ENCODE results near the gene CUBN. TPM values are rescaled to one million over a fixed set of nuclear protein-coding genes. Genes with fewer than 3 reads are reported as not detected.

Gene CUBN
- total RNA-seq, 1 donor from 2014 or later, result 1.5 TPM

DNA sequence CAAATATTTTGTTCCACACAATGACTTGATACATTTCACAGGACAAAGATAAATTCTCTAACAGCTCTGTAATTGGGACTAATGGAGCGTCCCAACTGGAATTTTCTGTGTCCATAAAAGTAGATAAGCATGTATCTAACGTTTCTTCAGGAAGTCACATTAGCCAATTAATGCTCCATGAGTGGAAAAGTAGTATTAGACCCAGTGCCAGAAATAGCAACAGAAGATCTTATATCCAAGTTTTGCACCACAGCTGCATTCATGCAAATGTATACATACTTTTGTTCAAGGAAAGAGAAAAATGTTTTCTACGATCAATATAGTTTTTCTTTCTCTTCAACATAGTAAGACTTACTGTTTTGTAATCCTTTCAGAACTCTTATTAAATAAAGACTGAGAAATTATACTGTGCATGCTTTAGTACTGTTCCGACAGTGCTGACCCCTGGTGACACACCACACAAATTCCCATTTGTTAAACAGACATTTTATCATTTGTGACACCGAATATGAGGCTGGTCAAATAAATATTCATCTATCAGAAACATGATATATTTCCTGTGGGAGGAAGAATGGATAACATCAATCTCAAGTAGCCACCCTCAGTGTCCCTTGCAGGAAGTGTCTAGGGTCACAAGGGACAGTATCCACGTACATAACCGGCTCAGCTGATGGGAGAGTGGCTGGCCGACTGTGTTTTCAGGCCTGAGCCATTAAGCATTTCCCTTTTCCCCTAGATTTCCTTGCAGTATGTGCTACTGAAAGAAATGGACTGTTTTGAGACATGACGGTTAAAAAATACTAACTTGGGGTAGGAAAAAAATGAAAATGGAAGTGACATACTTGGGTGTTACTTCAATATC lies 210.3 kb downstream of the CUBN start:
- no peaks in the 10 kb centered on the region for H3K27me3 Mint-ChIP-seq
- H3K36me3 Mint-ChIP-seq (ENCODE audit: insufficient read depth), result no peaks in the 10 kb centered on the region
- TF ChIP-seq, protein P1, sequence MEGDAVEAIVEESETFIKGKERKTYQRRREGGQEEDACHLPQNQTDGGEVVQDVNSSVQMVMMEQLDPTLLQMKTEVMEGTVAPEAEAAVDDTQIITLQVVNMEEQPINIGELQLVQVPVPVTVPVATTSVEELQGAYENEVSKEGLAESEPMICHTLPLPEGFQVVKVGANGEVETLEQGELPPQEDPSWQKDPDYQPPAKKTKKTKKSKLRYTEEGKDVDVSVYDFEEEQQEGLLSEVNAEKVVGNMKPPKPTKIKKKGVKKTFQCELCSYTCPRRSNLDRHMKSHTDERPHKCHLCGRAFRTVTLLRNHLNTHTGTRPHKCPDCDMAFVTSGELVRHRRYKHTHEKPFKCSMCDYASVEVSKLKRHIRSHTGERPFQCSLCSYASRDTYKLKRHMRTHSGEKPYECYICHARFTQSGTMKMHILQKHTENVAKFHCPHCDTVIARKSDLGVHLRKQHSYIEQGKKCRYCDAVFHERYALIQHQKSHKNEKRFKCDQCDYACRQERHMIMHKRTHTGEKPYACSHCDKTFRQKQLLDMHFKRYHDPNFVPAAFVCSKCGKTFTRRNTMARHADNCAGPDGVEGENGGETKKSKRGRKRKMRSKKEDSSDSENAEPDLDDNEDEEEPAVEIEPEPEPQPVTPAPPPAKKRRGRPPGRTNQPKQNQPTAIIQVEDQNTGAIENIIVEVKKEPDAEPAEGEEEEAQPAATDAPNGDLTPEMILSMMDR (IDR thresholded peaks at IDR 0.05; ENCODE audit: unreplicated experiment), result no peak
- H3K4me3 Mint-ChIP-seq (ENCODE audit: low read depth), result no peak overlapping the region
- H3K27ac Mint-ChIP-seq, result no peak overlapping the region
- DNase-seq (ENCODE audit: low spot score, unreplicated experiment), result no peak
- H3K4me1 Mint-ChIP-seq (ENCODE audit: low read depth), result no peaks in the 10 kb centered on the region
- H3K9me3 Mint-ChIP-seq (ENCODE audit: low read depth), result peaks cover 3% of the 10 kb centered on the region

DNA sequence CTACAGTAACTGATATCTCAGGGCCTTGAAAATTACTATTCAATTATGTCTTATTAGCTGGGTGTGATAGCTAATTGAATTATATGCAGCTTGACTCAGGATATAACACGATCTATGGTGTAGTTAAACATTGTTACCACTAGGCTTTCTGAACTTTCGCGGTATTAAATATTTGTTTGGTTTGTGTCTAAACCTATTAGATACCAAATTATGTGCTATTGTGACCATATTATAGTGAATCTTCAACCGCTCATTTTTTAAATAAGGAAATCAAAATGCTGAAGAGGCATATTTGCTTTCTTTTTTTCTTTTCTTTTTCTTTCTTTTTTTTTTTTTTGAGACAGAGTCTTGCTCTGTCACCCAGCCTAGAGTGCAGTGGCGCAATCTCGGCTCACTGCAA lies 213.1 kb downstream of the CUBN start:
- Mint-ChIP-seq H3K27ac (no peak overlapping the region), H3K4me1 (ENCODE audit: low read depth) (no peaks in the 10 kb centered on the region), H3K4me3 (ENCODE audit: low read depth) (no peak overlapping the region), H3K27me3 (no peaks in the 10 kb centered on the region), H3K36me3 (ENCODE audit: insufficient read depth) (no peaks in the 10 kb centered on the region), H3K9me3 (ENCODE audit: low read depth) (peaks cover 8% of the 10 kb centered on the region)
- TF ChIP-seq, protein P1 (IDR thresholded peaks at IDR 0.05; ENCODE audit: unreplicated experiment), result no peak
- DNase-seq (ENCODE audit: low spot score, unreplicated experiment), result no peak

DNA sequence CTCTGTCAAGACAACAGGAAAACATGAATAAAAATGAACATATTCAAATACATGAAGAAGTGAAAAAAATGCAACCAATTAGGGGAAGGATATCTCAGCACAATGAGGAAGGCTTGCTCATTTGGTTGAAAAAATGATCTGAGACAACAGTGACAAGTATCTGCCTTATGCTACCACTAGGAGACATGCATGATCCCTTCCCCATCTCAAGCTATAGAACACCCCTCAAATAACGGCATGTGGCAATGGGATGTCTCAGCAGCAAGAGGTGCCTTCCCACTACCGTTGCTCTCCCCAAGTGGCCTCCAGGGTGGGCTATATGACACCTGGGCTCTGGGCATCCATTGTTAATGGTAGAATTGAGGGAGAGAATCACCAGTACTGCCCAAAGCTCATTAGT lies 214.3 kb downstream of the CUBN start:
- DNase-seq (ENCODE audit: low spot score, unreplicated experiment), result no peak
- H3K4me1 Mint-ChIP-seq (ENCODE audit: low read depth), result no peaks in the 10 kb centered on the region
- no peaks in the 10 kb centered on the region for H3K27me3 Mint-ChIP-seq
- H3K9me3 Mint-ChIP-seq (ENCODE audit: low read depth), result peaks cover 8% of the 10 kb centered on the region
- no peaks in the 10 kb centered on the region for H3K36me3 Mint-ChIP-seq (ENCODE audit: insufficient read depth)
- TF ChIP-seq, protein P1 (IDR thresholded peaks at IDR 0.05; ENCODE audit: unreplicated experiment), result no peak
- H3K27ac Mint-ChIP-seq, result no peak overlapping the region
- no peak overlapping the region for H3K4me3 Mint-ChIP-seq (ENCODE audit: low read depth)

DNA sequence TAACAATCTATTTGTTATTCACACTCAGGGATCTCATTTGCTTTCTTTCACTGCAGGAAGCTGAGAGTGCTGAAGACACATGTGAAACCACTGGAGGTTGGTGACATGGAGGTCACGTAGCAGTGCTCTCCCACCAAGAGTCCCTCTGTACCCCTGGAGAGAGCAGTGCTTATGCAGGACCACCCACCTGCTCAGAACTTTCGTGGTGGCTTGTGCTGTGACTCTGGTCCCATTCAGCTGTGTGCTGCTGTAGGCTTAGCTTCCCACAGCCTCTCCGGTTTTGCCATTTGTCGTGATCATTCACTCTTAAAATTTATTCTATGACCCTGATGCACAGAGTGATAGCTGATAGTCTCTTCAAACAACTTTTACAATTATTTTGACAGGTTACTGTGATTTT lies 216.3 kb downstream of the CUBN start:
- Mint-ChIP-seq H3K27ac (no peak overlapping the region), H3K4me3 (ENCODE audit: low read depth) (no peak overlapping the region), H3K9me3 (ENCODE audit: low read depth) (peaks cover 8% of the 10 kb centered on the region), H3K36me3 (ENCODE audit: insufficient read depth) (no peaks in the 10 kb centered on the region), H3K27me3 (no peaks in the 10 kb centered on the region), H3K4me1 (ENCODE audit: low read depth) (no peaks in the 10 kb centered on the region)
- TF ChIP-seq, protein P1 (IDR thresholded peaks at IDR 0.05; ENCODE audit: unreplicated experiment), result no peak
- DNase-seq (ENCODE audit: low spot score, unreplicated experiment), result no peak

DNA sequence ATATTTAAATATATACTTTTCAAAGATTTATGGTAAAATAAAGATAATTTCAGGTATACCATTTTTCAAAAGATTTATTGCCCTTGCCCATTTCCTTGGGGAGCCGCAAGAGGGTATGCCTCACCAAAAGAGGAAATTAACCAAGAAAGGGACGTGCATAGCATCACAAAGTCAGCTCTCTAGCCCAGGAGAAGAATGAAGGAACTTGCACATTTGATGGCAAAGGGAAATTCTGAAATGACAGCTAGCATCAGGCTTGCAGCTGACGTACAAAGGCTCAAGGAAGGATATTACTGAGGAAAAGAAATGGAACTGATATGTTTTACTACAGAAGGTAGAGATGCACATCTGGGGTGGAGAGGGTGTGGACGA lies 218.8 kb downstream of the CUBN start:
- H3K36me3 Mint-ChIP-seq (ENCODE audit: insufficient read depth), result no peaks in the 10 kb centered on the region

More for the DNA sequence above, 218.8 kb downstream of the CUBN start:
- peaks cover 5% of the 10 kb centered on the region for H3K9me3 Mint-ChIP-seq (ENCODE audit: low read depth)
- no peaks in the 10 kb centered on the region for H3K27me3 Mint-ChIP-seq
- H3K4me1 Mint-ChIP-seq (ENCODE audit: low read depth), result peaks cover 3% of the 10 kb centered on the region
- H3K27ac Mint-ChIP-seq, result no peak overlapping the region
- H3K4me3 Mint-ChIP-seq (ENCODE audit: low read depth), result no peak overlapping the region
- no peak for DNase-seq (ENCODE audit: low spot score, unreplicated experiment)
- TF ChIP-seq, protein P1 (IDR thresholded peaks at IDR 0.05; ENCODE audit: unreplicated experiment), result no peak
